Fibroblast of gingiva (primary cell): Measurements from ENCODE around the gene TNNC1.

Experiments
- DNase-seq: peaks from one replicate; pipeline ENCODE4 v3.0.0-alpha.2; 2011; ENCODE audit warnings: low read depth

Gene TNNC1

DNA sequence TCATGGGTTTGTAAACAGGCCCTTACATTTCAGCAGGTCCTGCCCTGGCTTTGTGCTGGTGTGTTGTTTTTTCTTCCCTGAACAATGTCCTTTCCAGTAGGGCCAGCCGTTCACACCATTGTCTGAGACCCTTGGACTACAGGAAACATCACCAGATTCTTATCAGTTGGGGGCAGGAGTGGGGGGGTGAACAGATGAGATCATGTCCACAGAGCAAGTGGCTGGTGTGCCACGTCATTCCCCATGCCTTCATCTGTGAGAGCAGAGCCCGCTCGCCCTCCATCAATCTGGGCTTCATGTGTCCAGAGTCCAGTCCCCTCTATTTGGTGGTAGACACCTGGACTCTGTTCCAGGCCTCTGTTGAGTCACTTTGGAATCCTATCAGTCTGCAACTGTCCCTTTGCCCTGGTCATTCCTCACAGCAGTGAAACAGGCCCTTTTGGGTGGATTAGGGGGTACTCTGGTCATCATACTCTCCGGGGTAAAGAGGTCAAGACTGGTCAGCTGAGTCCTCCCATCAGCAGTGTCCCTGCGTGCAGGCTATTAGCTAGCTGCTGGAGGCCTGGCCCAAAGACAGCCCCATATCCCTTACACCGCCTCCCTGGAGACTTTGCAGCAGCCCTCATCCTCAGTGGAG lies 23.9 kb downstream of the TNNC1 start:
- no peak for DNase-seq

DNA sequence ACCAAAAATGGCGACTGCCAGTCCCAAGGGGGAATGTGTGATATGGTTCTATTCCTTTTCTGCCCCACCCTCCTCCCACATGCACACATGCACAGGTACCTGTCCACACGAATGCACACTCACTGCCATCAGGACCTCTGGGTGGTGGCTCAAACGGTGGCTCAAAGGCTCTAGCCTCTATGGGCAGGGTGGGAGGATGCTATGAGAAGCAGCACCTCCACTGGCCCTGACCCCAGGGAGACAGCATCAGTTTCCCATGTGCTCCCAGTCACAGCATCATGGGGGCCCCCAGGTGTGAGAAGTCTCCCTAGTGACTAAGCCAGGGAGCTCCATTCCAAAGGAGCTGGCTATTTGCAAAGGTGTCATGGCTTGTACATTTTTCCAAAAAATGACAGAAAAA lies 24.8 kb downstream of the TNNC1 start:
- DNase-seq, result no peak

DNA sequence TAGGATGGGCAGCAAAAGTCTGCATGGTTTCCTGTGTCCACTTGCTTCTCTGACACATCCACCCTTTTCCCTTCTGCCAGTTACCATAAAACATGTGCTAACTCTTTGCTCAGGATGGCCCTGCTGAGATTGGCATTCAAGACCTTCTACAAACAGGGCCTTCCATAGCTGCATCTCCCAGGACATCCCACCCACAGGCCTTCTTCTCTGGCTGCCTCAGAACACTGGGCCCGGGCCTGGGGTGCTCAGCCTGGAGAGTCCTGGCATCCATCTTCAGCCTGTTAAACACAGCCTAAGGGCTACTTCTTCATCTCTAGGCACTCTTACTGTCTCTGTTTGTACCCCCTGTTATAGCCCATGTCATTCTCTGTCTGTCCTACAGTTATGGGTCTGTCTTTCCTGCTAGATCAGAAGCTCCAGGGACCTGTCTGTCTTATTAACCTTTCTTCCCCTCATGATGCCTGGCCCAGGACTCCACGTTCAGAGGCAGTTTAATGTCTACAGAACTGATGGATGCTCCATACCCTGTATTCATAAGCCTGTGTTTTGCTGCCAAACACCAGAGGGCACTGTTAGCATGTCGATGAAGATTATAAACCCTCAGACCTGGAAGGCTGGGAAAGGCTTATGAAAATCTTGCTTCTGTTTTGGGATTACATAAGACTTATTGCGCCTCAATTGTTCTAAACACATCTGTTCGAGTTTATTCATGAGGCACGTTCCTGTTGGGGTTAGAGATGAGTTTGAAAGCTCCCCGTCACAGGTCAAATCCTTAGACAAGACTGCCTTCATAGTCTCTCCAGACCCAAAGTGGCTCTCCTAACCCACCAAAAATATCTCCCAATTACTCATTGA lies 25.5 kb downstream of the TNNC1 start:
- DNase-seq, result peak; percentile 79

DNA sequence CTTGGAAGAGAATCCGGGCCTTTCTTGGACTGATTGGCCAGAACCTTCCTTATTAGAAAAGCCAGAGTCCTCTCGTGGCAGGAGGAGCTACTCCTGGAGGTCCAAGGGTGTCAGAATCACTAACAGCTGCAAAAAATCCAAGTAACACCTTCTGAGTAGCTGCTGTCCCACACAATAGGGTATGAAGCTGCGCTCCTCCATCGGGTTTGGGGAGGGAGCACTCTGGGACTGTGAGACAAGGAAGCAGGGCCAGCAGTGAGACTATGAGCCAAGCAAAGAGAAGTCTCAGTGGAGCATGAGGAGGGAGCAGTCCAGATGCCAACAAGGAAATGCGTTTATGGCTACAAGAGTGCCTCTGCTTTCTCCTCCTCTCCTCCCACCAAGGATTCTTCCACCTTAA lies 30.7 kb downstream of the TNNC1 start:
- no peak for DNase-seq

DNA sequence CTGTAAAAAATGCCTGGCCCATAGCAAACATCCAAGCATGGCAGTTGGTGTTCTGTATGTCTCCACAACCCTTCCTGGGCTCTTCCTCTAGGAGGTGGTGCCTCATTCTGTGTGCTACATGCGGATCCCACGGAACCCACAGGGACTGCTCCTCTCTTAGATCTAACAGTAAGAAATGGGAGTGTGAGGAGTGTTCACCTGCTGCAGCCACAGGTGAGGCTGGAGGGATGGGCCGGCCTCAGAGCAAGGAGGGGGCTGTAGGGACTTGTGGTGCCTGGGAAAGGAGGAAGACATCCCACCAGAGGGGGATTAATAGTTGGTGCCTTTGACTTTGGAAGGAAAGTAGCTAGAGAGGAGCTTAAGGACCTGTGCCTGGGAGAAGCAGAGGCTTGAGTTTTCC lies 31.2 kb downstream of the TNNC1 start:
- DNase-seq, result no peak

DNA sequence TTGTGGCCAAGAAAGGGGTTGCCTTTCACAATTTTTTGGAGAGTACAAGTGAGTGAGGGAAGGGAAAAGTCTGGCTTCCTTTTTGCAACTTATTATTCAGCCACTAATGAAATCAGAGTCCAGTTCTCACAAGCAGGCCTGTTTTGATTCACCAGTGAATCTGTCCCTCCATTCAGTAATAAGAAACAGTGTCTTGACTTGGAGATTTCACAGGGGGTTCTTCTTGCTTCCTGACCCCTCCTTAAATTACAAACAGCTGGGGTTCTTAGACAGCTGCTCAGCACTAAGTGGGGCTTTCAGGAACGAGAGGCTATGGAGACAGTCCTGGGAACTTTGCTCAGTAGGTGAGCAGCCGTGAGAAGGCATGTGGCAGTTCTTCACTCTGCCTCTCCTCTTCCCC lies 33.5 kb downstream of the TNNC1 start:
- no peak for DNase-seq

DNA sequence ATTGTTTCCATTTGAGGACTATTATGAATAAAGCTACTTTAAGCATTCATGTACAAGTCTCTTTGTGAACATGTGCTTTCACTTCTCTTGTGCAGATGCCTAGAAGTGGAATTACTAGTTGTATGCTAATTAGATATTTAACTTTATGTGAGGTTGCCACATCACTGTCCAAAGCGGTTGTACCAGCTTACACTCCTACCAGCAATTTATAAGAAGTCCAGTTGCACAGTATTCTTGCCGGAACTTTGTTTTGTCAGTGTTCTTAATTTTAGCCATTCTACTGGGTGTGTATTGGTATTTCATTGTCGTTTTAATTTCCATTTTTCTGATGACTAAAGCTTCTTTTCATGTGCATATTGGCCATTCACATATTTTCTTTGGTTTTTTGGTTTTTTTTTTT lies 38.0 kb downstream of the TNNC1 start:
- no peak for DNase-seq

DNA sequence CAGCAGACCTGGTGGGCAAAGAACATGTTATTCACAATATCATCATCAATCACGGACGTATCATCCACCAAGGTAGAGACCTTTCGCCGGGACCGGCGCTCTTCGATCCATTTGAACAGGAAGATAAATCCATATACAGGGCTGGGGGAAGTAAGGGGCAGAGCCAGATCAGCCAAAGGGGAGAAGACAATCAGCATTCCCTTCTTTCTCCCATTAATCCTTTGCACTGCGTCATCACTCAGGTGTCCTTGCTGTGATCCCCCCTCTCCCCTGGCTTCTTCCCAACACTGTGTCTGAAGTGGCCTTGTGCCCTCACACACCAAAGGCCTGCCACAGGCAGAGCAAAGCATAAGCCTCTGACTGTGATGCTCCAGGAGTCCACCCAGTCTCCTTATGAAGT lies 45.4 kb downstream of the TNNC1 start:
- DNase-seq, result no peak

DNA sequence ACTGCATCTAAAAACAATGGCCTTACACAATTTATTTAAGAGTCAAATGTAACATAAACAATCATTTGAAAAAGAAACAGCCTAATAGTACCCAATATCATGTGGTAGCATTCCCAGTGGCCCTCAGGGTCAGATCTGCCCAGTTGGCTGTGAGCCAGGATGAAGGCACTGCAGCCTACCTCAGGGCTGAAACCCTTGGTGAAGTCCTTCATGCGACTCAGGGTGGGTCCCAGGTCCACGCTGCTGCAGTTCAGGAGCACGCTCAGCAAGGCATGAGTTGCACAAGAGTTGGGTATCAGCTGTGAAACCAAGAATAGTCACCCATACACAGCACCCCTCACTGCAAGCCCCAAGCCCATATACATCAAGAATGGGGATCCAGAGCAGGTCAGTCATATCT lies 46.1 kb downstream of the TNNC1 start:
- DNase-seq, result no peak

DNA sequence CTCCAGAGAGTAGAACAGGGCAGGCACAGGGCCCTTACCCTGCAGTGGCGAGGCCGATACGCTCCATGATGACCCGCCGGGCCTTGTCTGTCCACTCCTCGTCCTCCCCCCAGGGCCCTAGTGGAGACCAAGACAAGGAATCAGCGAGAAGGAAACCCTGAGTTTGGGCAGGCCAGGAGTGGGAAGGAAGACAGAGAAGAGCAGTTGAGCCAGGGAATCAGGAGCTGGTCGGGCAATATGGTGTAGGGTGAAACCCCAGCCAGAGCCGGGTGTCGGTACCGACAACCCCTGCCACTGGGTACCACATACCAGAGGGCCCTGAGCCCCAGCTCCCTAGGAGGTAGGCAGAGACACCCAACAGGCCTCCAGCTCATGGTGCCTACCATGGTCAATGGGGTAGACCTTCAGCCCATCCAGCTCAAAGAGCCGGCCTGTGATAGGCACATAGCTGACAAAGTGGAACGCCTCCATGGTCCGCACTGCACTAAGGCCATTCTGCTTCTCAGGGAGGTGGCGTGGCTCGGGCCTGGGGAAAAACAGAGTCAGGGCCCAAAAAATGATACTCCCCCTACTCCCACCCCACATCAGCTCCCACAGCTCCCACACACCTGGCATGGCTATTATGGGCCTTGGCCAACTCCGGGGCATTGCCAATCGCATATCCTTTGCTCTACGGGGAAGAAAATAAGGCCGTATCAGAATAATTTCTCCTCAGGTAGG lies 46.9 kb downstream of the TNNC1 start:
- DNase-seq, result no peak

DNA sequence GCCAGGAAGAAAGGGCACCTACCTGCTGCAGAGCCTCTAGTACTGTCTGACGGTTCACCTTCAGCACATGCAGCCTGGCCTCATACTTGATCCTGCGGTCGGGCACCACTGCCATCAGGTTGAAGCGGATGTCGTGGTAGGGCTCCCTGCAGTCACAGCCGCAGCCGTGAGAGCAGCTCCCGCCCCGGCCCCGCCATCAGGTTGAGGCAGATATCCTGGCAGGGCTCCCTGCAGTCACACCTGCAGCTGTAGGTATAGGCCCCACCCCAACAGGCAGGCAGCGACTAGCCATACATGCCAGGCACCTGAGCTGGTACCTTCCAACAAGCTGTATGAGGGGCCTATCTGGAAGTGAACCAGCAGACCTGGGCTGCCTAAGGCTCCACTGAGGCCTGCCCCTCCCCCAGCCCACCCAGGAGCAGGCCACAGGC lies 47.6 kb downstream of the TNNC1 start:
- no peak for DNase-seq

DNA sequence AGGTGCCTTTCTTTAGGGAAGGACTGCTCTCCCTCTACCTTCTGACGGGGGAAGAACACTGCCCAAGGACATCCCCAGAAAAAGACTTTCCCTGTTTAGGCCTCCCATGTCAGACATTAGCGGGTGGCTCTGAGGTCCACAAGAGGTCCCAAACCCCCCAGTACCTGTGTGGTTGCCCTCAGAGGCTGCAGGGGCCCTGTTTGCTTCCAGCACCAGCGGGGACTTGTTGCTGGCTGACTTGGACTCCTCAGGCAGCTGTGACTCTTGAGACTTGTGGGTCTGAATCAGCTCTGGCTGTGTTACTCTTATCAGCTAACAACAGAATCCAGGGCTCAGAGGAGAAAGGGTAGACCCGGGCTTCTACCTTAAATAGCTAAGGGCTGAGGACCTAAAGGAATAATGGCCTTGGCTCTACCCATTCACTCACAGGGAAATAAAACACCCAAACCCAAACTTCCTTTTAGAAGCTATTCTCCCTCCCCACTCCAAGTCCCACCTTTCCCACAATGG lies 48.2 kb downstream of the TNNC1 start:
- no peak for DNase-seq

DNA sequence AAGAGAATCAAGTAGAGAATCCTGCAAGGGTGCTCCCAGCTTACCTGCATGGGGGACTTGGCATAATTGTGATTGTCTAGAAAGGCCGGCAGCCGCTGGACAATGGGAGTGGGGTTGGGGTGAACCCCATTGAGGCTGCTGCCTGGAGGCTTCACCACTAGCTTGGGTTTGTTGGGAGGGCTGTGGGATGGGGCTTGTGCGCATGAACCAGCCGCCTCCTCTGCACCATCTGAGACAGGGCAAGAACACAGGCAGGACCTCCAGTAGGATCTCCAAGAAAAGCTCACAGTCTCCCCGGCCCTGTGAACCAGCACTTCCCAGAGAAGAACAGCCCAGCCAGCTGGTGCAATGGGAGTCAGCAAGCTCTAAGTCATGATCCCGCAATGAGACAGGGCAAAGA lies 48.8 kb downstream of the TNNC1 start:
- DNase-seq, result no peak

DNA sequence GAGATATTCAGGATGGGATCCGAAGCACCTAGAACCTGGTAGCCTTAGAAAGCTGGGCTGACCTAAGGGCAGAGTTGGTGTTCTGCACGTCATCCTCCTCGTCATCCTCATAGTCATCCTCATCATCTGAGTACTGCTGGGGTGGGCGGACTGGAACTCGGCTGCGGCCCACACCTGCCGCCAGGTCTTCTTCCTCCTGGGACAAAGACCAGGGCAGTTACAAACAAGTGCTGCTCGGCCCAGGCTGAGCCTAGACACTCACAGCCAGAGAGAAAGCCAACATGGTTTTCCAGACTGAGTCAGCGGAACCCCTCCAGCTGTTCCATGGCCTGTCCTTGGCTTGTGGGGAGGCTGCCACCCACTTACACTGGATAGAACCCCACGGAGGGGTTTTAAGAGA lies 49.5 kb downstream of the TNNC1 start:
- DNase-seq, result no peak

DNA sequence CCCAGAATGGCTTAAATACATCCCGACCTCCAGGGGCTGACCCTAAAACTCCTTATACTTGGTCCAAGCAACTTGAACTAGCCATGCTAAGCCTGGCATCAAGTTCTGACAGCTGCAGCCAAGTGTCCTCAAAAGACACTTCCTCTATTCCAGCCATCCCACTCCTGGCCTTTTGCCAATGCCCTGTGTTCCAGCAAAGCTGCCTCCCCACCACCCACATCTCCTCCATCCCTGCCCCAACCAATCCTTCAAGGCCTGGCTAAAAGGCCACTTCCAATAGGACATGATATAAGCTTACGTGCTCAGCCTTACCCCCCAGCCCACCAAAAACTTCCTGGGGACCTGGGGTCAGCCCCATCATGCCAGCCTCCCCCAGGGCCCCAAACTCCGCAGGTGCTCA lies 49.9 kb downstream of the TNNC1 start:
- no peak for DNase-seq

DNA sequence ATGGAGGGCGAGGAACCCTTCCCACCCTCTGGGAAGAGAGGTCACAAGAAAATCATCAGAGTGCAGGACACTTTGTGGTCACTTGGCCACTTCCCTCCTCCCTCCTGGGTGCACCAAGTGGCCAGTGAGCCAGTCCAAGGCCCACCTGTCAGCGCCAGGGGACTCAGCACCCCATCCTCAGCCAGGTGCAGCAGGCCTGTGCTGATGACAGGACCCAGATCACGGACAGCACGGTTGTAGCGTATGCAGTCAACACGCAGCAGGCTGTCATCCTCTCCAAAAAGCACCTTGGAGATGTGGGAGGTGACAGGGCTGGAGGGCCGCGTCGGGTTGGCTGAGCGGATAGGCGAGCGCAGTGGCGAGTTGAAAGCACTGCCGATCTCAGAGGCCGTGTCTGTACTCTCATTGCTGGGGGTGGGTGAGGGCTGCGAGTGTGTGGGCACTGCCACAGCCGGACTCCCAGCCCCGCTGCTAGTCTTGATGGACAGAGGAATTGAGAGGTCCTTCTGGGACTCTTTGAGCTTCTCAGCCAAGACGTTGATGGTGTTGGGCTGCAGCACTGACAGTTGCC lies 50.5 kb downstream of the TNNC1 start:
- no peak for DNase-seq

DNA sequence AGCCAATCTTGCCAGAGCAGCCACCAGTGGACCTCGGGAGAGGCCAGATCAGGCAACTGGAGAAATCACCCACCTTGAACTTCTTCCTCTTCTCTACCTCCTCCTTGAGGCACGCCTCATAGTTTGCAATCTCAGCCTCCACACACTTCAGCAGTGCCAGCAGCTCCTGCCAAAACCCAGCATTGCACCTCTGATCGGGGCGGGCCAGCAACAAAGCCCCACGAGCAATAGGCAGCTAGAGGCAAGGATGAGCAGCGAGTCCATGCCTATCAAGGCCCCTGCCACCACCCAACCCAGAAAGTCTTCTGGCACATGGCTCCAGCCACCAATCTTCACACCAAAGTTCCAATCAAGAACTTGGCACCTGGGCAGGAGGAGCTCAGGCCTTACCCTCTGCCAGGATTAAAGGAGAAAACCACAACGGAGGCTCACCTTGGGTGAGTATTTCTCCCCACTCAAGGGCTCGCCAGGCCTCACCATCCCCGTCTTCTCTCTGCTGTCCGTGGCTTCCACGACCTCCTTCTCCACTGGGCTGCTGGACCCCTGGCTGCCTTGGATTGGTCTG lies 51.1 kb downstream of the TNNC1 start:
- no peak for DNase-seq

DNA sequence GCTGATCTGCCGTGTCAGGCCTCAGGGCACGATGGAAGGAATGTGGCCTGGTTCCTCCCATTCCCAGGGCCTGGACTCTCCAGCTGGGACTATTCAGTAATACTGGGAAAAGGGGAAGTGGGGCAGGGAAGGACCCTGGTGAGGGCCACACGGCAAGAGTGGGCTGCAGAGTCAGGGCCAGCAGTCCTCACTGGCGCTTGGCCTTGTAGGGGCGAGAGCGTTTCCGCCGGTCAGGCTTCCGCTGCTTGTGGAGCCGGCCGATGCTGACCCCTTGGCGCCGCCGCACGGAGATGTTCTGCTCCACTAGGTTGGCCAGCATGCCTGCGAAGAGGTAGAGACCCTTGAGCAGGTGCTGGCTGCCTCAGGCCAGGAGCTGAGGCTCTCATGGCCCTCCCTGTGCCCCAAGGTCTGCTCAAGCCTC lies 51.7 kb downstream of the TNNC1 start:
- DNase-seq, result no peak

DNA sequence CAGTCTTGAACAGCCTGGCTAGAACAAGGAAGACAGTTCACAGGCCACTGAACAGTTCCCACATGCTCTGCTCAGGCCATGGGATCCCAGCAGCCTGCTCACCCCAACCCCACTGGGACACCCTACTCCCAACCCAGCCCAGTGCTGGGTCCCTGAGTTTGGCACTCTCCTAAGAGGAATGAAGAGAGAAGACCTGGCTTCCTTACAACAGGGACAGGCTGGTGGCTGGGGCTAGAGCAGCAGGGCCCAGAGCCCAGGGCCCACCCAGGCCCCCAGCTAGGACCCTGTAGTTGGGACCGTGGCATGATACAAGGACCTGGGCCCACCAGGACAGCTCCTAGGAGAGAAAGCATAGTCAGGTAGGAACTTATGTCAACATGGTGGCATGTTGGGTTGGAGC lies 52.3 kb downstream of the TNNC1 start:
- DNase-seq, result no peak
